ENCODE measurements around the gene HLCS. TPM values are rescaled to one million over a fixed set of nuclear protein-coding genes. Genes with fewer than 3 reads are reported as not detected.

The HLCS gene
- polyA plus RNA-seq, 4 donors: 2.7 to 13.7 (median 4.9) TPM

DNA sequence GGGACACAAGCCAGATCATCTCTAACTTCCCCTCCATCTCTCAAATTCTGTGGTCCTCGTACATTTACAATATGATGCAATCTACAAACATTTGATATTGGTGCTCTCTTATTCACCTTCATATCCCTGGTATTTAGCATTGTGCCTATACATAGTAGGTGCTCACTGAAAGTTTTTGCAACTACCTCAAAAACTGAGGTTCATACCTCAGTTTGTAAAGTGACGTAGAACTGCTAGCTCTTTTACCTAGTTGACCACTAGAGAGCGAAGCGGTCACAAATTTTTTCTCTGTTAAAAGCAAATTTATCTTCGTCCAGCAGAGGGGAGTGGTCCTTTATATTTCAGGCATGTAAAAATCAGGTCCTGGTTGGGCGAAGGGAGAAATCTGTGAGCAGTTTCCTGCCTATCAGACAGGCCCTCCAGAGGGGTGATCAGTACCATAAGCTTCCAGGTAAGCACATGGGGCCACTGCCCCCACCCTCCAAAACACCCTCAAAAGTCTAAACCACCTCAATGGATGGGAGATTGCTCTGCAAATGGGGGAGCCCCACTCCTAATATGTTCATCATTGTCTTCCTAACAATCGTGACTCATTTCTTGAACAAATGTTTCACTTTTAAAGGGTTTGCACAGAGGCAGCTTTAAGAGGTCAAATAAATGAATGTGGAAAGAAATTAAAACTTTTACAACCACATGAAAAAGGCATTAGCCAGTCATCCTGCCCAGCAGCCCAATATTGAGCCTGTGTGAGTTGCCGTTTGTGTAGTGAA is 10.6 kb upstream of the HLCS start:
- FAIRE-seq (no peak), DNase-seq (peak in 1 of 2 donors; percentile 54)
- peaks cover 0 to 2% (median 0%) of the 10 kb centered on the region in 3 donors for H3K4me1 ChIP-seq (ENCODE audit: control insufficient read depth in 3 of 3, insufficient read depth in 2 of 3, low read depth in 1 of 3, low read length in 2 of 3)
- H3K9me3 ChIP-seq (ENCODE audit: control insufficient read depth in 2 of 2, insufficient read depth in 1 of 2, low read depth in 1 of 2, low read length in 1 of 2): no peaks in the 10 kb centered on the region
- no peaks in the 10 kb centered on the region for H3K27me3 ChIP-seq (ENCODE audit: control insufficient read depth in 3 of 3, insufficient read depth in 3 of 3, low read length in 3 of 3)
- no peak overlapping the region for H3K27ac ChIP-seq (ENCODE audit: low read depth in 1 of 3, low read length in 2 of 3)
- no peak overlapping the region for H3K4me3 ChIP-seq (ENCODE audit: low read depth in 1 of 3, low read length in 3 of 3)
- H3K36me3 ChIP-seq (ENCODE audit: control insufficient read depth in 3 of 3, insufficient read depth in 2 of 3, low read depth in 1 of 3, low read length in 3 of 3): no peaks in the 10 kb centered on the region
- WGBS, 3 donors: 30 to 75% (median 51%) methylated on average over 8 of the region's 8 CpGs

DNA sequence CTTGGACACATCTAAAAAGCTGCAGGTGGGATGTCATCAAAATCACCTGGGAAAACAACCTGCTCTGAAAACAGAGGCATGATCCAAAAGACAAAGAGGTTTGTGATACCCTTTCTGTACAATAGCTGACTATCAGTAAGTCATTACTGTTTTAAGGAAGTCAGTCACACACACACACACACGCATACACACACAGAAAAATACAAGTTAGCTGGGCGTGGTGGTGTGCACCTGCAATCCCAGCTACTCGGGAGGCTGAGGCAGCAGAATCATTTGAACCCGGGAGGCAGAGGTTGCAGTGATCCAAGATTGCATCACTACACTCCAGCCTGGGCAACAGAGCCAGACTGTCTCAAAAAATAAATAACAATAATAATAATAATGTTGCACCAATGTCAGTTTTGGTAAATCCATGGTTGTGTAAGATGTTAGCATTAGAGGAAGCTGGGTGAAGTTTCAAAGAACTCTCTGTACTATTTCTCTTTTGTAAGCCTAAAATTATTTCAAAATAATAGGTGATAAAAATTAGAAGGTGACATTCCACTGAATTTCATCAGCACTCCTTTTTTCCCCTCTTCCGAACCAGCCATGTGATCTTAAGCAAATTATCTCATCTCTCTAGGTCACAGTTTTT is 9.9 kb upstream of the HLCS start:
- FAIRE-seq: no peak
- H3K27ac ChIP-seq (ENCODE audit: low read depth in 1 of 3, low read length in 2 of 3): no peak overlapping the region

DNA sequence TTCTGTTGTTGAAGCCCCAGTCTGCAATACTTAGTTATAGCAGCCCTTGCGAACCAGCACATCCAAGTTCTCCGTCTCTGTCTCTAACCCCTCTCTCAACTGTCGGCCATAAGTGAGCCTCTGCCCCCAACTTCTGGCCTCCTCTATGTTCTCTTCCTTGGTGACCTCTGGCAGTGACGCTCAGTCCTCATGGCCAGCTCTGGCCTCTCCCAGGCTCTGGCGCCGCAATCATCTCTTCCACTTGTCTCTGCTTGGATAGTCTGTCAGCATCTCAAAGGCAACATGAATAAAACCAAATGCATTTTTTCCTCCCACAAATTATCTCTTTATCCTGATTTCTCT is 8.4 kb upstream of the HLCS start:
- 84 to 98% (median 97%) methylated on average over 6 of the region's 6 CpGs for WGBS, 3 donors
- DNase-seq: no peak

More for the DNA sequence above, 9.9 kb upstream of the HLCS start:
- WGBS, 3 donors: 69 to 79% (median 74%) methylated on average over 5 of the region's 5 CpGs
- H3K27me3 ChIP-seq (ENCODE audit: control insufficient read depth in 3 of 3, insufficient read depth in 3 of 3, low read length in 3 of 3): no peaks in the 10 kb centered on the region
- H3K9me3 ChIP-seq (ENCODE audit: control insufficient read depth in 2 of 2, insufficient read depth in 1 of 2, low read depth in 1 of 2, low read length in 1 of 2): no peaks in the 10 kb centered on the region
- peaks cover 0 to 2% (median 0%) of the 10 kb centered on the region in 3 donors for H3K4me1 ChIP-seq (ENCODE audit: control insufficient read depth in 3 of 3, insufficient read depth in 2 of 3, low read depth in 1 of 3, low read length in 2 of 3)
- no peak for DNase-seq
- H3K36me3 ChIP-seq (ENCODE audit: control insufficient read depth in 3 of 3, insufficient read depth in 2 of 3, low read depth in 1 of 3, low read length in 3 of 3): no peaks in the 10 kb centered on the region
- H3K4me3 ChIP-seq (ENCODE audit: low read depth in 1 of 3, low read length in 3 of 3): no peak overlapping the region

DNA sequence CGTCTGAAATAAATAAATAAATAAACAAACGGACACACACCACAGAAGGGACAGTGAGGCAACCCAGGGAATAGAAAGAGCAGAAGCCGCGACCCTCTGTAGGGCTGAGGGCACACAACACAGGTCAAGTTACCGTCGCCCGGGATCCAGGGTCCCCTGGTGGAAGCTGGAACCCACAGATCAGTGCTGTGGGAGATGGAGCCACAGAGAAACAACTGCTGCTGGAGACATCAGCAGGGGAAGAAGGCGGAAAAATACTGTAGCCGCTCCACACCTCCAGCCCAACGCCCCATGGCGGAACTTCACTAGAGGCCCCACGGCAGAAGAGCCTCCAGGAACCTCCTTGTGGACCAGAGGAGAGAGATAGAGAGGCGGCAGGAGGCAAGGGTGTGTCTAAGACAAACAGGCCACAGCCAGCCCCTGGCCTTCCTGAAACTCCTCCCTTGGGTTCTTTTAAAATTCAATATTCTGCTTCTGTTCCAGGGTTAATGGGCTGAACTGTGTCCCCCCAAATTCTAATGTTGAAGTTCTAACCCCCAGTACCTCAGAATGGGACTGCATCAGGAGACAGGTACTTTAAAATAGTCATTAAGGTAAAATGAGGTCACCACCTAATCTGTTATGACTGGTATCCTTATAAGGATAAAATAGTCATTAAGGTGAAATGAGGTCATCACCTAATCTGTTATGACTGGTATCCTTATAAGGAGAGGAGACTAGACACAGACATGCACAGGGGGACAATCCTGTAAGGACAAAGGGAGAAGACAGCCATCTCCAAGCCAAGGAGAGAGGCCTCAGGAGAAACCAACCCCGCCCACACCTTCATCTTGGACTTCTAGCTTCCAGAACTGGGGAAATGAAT is 7.7 kb upstream of the HLCS start:
- no peaks in the 10 kb centered on the region for H3K27me3 ChIP-seq (ENCODE audit: control insufficient read depth in 3 of 3, insufficient read depth in 3 of 3, low read length in 3 of 3)
- H3K9me3 ChIP-seq (ENCODE audit: control insufficient read depth in 2 of 2, insufficient read depth in 1 of 2, low read depth in 1 of 2, low read length in 1 of 2): no peaks in the 10 kb centered on the region
- no peak overlapping the region for H3K27ac ChIP-seq (ENCODE audit: low read depth in 1 of 3, low read length in 2 of 3)
- no peak for DNase-seq
- no peaks in the 10 kb centered on the region for H3K36me3 ChIP-seq (ENCODE audit: control insufficient read depth in 3 of 3, insufficient read depth in 2 of 3, low read depth in 1 of 3, low read length in 3 of 3)
- no peak overlapping the region for H3K4me3 ChIP-seq (ENCODE audit: low read depth in 1 of 3, low read length in 3 of 3)
- no peak for FAIRE-seq
- H3K4me1 ChIP-seq (ENCODE audit: control insufficient read depth in 3 of 3, insufficient read depth in 2 of 3, low read depth in 1 of 3, low read length in 2 of 3): no peaks in the 10 kb centered on the region
- 84 to 88% (median 86%) methylated on average over 14 of the region's 14 CpGs for whole genome bisulfite sequencing, 3 donors

More for the DNA sequence above, 8.4 kb upstream of the HLCS start:
- no peaks in the 10 kb centered on the region for H3K36me3 ChIP-seq (ENCODE audit: control insufficient read depth in 3 of 3, insufficient read depth in 2 of 3, low read depth in 1 of 3, low read length in 3 of 3)
- H3K27ac ChIP-seq (ENCODE audit: low read depth in 1 of 3, low read length in 2 of 3): no peak overlapping the region
- H3K27me3 ChIP-seq (ENCODE audit: control insufficient read depth in 3 of 3, insufficient read depth in 3 of 3, low read length in 3 of 3): no peaks in the 10 kb centered on the region
- no peaks in the 10 kb centered on the region for H3K9me3 ChIP-seq (ENCODE audit: control insufficient read depth in 2 of 2, insufficient read depth in 1 of 2, low read depth in 1 of 2, low read length in 1 of 2)
- H3K4me1 ChIP-seq (ENCODE audit: control insufficient read depth in 3 of 3, insufficient read depth in 2 of 3, low read depth in 1 of 3, low read length in 2 of 3): no peaks in the 10 kb centered on the region
- H3K4me3 ChIP-seq (ENCODE audit: low read depth in 1 of 3, low read length in 3 of 3): no peak overlapping the region
- FAIRE-seq: no peak

DNA sequence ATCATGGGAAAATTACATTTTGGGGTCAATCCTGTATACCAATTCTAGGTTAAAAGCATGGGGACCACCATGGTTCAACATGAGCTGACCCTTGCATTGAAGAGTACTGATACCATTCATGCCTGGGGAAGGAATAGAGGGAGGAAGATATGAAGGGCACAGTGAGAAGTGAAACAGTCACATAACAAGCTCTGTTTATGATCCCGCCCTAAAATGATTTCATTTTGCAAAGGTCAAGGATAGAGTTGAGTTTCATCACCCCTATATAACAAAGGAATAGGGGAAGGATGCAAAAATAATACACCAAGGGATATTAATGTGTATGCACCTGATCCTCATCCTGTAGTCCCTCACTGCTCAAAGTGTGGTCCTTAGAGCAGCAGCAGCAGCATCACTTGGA is 2.5 kb upstream of the HLCS start:
- 73 to 88% (median 73%) methylated on average over 1 of the region's 1 CpG for WGBS, 3 donors
- no peak for DNase-seq
- Histone ChIP-seq H3K27me3 (ENCODE audit: control insufficient read depth in 3 of 3, insufficient read depth in 3 of 3, low read length in 3 of 3) (no peaks in the 10 kb centered on the region), H3K4me1 (ENCODE audit: control insufficient read depth in 3 of 3, insufficient read depth in 2 of 3, low read depth in 1 of 3, low read length in 2 of 3) (no peaks in the 10 kb centered on the region), H3K27ac (ENCODE audit: low read depth in 1 of 3, low read length in 2 of 3) (no peak overlapping the region), H3K9me3 (ENCODE audit: control insufficient read depth in 2 of 2, insufficient read depth in 1 of 2, low read depth in 1 of 2, low read length in 1 of 2) (no peaks in the 10 kb centered on the region), H3K4me3 (ENCODE audit: low read depth in 1 of 3, low read length in 3 of 3) (no peak overlapping the region), H3K36me3 (ENCODE audit: control insufficient read depth in 3 of 3, insufficient read depth in 2 of 3, low read depth in 1 of 3, low read length in 3 of 3) (no peaks in the 10 kb centered on the region)
- no peak for FAIRE-seq

DNA sequence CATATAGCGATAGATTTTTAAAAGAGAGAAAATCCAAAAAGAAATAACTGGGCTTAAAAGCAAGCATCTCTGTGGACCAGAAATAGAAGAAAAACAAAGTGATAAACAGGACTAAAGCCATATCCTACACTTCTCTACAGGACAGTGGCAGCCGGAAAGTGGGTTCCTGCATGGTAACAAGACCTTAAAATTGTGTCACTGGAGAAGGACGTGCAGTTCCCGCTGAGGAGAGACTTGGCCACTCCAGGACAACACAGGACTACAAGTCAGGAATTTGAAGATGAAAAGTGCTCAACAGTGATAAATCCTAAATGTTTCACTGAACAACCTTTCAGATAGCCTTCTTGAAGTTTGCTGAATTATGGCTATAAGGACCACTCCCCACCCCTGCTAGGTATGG is 1.9 kb upstream of the HLCS start:
- H3K4me3 ChIP-seq (ENCODE audit: low read depth in 1 of 3, low read length in 3 of 3): no peak overlapping the region
- no peak for FAIRE-seq
- H3K9me3 ChIP-seq (ENCODE audit: control insufficient read depth in 2 of 2, insufficient read depth in 1 of 2, low read depth in 1 of 2, low read length in 1 of 2): no peaks in the 10 kb centered on the region
- WGBS, 3 donors: 83 to 96% (median 96%) methylated on average over 4 of the region's 4 CpGs
- no peak overlapping the region for H3K27ac ChIP-seq (ENCODE audit: low read depth in 1 of 3, low read length in 2 of 3)
- no peaks in the 10 kb centered on the region for H3K36me3 ChIP-seq (ENCODE audit: control insufficient read depth in 3 of 3, insufficient read depth in 2 of 3, low read depth in 1 of 3, low read length in 3 of 3)
- H3K4me1 ChIP-seq (ENCODE audit: control insufficient read depth in 3 of 3, insufficient read depth in 2 of 3, low read depth in 1 of 3, low read length in 2 of 3): no peaks in the 10 kb centered on the region
- no peaks in the 10 kb centered on the region for H3K27me3 ChIP-seq (ENCODE audit: control insufficient read depth in 3 of 3, insufficient read depth in 3 of 3, low read length in 3 of 3)
- no peak for DNase-seq

DNA sequence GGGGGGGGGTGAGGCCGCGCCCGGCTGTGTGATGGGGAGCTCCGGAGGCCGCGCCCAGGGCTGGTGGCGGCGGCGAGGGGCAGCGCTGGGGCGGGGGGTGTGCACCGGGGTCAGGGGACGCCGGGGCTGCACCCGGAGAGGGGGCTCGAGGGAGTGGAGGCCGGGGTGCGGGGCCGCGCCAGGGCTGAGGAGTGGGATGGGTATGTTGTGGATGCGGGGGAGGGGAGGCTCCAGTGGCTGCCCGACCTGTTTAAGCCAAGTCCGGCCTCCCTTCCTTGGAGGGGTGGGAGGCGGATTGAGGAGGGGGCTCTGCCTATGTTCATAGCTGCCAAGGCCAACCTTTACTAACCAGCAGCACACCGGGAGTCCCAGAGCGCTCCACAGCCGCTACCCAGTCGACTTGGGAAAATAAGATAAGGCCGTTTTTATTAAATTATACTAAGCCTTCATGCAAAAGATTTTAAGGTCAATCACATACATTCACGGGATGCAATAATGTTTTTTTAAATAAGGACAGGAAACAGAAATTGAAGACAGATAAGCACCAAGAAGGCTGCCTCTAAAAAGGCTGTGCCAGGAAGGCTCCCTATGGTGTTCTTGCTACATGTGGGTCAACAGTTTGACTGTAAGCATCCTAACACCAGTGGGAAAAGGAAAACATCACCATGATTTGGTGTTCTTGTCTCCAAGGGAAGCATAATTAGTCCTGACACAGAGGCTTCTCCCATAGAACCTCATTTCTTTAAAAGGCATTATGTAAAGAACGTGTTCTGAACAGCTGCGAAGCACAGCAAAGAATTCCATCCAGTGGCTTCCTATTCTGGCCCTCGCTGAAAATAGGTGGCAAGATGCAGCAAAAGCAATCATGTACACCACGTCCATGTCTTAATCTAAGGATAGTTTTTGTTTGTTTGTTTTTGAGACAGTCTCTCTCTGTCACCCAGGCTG is 626 bp upstream of the HLCS start:
- H3K4me3 ChIP-seq (ENCODE audit: low read depth in 1 of 3, low read length in 3 of 3): peak overlapping the region; percentile 56 to 72 (median 69)
- H3K4me1 ChIP-seq (ENCODE audit: control insufficient read depth in 3 of 3, insufficient read depth in 2 of 3, low read depth in 1 of 3, low read length in 2 of 3): no peaks in the 10 kb centered on the region
- no peaks in the 10 kb centered on the region for H3K27me3 ChIP-seq (ENCODE audit: control insufficient read depth in 3 of 3, insufficient read depth in 3 of 3, low read length in 3 of 3)
- FAIRE-seq: no peak
- no peaks in the 10 kb centered on the region for H3K9me3 ChIP-seq (ENCODE audit: control insufficient read depth in 2 of 2, insufficient read depth in 1 of 2, low read depth in 1 of 2, low read length in 1 of 2)
- peak in 1 of 2 donors; percentile 16 for DNase-seq
- H3K27ac ChIP-seq (ENCODE audit: low read depth in 1 of 3, low read length in 2 of 3): peak overlapping the region; percentile 63 to 84 (median 79)
- 14 to 26% (median 22%) methylated on average over 18 to 34 of the region's 34 CpGs for WGBS, 3 donors
- no peaks in the 10 kb centered on the region for H3K36me3 ChIP-seq (ENCODE audit: control insufficient read depth in 3 of 3, insufficient read depth in 2 of 3, low read depth in 1 of 3, low read length in 3 of 3)
